Skeletal muscle tissue (tissue), 4 donors: ENCODE results near the gene RRN3. TPM values are rescaled to one million over a fixed set of nuclear protein-coding genes. Genes with fewer than 3 reads are reported as not detected.
"Not testable (repeated sequence)": the region's sequence is repeated elsewhere in the genome, so short reads cannot be mapped to it uniquely, and the experiment has no call there.

Experiments used
- H3K27ac ChIP-seq: one replicate; pipeline ENCODE4 v1.7.0; 2013; ENCODE audit warnings: mild to moderate bottlenecking, low read depth, low read length, inconsistent platforms
- H3K27me3 ChIP-seq, 3 donors: one replicate each; pipeline ENCODE4 v1.7.0; 2013; ENCODE audit warnings: low read length in 3 of 3; ENCODE audit not compliant: control insufficient read depth in 3 of 3, insufficient read depth in 3 of 3
- H3K36me3 ChIP-seq, 3 donors: one replicate each; pipeline ENCODE4 v1.7.0; 2013; ENCODE audit warnings: low read length in 3 of 3; ENCODE audit not compliant: control insufficient read depth in 3 of 3, insufficient read depth in 3 of 3
- H3K4me1 ChIP-seq, 3 donors: one replicate each; pipeline ENCODE4 v1.7.0; 2013; ENCODE audit warnings: low read length in 3 of 3, mild to moderate bottlenecking in 3 of 3; ENCODE audit not compliant: control insufficient read depth in 3 of 3, insufficient read depth in 3 of 3
- H3K4me3 ChIP-seq, 3 donors: one replicate each; pipeline ENCODE4 v1.7.0; 2013; ENCODE audit warnings: low read length in 3 of 3
- H3K9ac ChIP-seq, 3 donors: one replicate each; pipeline ENCODE4 v1.7.0; 2013; ENCODE audit warnings: low read length in 3 of 3, mild to moderate bottlenecking in 3 of 3, moderate library complexity in 2 of 3, low read depth in 1 of 3
- H3K9me3 ChIP-seq, 3 donors: one replicate each; pipeline ENCODE4 v1.7.0; 2013; ENCODE audit warnings: low read length in 3 of 3; ENCODE audit not compliant: control insufficient read depth in 3 of 3
- total RNA-seq: library from RNA; depleted of rRNA; stranded (reverse); fragments of >200 nt; gene quantifications from one replicate; pipeline ENCODE4 v1.2.3, GENCODE V29; 2014
- donor health status: Osteomylitis.

RRN3 gene
- total RNA-seq, 1 donor from 2014 or later: 26.6 TPM

DNA sequence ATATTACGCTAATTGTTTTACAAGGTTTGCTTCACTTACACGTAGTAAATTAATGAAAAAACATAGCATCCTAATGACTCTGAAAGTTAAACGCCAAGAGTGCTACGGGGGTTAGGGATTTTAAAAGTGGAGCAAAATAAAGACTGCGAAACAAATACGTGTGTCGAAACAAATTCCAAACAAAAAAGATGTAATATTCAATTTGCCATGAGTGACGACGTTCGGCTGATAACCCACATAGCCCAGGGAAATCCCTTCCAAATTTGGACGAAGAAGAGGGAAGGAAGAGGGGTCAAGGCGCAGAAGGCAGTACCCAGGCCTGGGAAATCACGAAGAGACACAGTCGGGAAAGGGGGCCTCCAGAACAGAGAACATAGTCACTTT is 509 bp downstream of the RRN3 start:
- not testable (repeated sequence) for H3K4me1 ChIP-seq, H3K27me3 ChIP-seq, H3K9me3 ChIP-seq, H3K36me3 ChIP-seq
- peak overlapping the region; percentile 88 to 90 (median 88) for H3K9ac ChIP-seq
- peak overlapping the region; percentile 83 for H3K27ac ChIP-seq
- H3K4me3 ChIP-seq: peak overlapping the region; percentile 89 to 92 (median 90)

DNA sequence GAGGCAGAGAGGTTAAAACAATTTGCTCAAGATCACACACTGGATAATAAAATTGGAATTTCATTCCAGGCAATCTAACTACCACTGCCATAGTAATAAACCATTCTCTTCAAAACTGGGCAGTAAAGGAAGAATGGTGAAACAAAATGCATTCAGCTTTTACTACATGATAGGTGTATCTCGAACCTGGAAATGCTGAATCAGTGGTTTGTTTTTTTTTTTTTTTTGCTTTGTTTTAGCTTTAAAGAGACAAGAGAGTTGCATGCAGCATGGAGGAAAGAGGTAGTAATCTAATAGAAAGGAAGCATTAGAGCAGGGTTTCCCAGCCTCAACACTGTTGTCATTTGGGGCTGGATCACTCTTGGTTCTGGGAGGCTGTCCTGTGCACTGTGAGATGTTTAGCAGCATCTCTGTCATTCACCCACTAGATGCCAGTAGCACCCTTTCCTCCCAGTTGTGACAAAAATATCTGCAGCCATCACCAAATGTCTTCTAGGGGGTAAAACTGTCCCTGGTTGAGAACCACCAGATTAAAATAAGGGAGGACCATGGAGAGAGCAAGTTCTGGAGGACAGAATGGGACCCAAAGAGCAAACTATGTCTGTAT is 3.3 kb downstream of the RRN3 start:
- H3K36me3 ChIP-seq, H3K9ac ChIP-seq, H3K27ac ChIP-seq, H3K4me1 ChIP-seq, H3K27me3 ChIP-seq, H3K4me3 ChIP-seq, H3K9me3 ChIP-seq: not testable (repeated sequence)

- H3K4me1 ChIP-seq, H3K9me3 ChIP-seq, H3K9ac ChIP-seq, H3K27me3 ChIP-seq, H3K4me3 ChIP-seq, H3K27ac ChIP-seq: not testable (repeated sequence)
- H3K36me3 ChIP-seq: peaks cover 0 to 15% (median 14%) of the 10 kb centered on the region in 3 donors
Observed at GRCh38 chr16:15082788-15083187, 11.3 kb downstream of the RRN3 start.

DNA sequence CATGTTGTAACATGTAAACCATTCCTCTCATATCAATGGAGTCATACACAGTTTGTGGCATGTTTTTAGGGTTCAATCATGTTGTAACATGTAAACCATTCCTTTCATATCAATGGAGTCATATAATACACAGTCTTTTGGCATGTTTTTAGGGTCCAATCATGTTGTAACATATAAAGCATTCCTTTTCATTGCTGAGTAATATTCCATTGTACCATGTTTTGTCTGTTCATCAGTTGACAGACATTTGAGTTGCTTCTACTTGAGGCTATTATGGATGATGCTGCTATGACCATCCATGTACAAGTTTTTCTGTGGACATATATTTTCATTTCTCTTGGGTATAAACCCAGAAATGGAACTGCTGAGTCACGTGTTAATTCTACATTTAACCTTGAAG is 13.2 kb downstream of the RRN3 start:
- peaks cover 4 to 22% (median 15%) of the 10 kb centered on the region in 3 donors for H3K36me3 ChIP-seq
- H3K4me1 ChIP-seq, H3K9me3 ChIP-seq, H3K27ac ChIP-seq, H3K9ac ChIP-seq, H3K4me3 ChIP-seq, H3K27me3 ChIP-seq: not testable (repeated sequence)

GRCh38 chr16:15076161-15076560 is 17.9 kb downstream of the RRN3 start:
- H3K9me3 ChIP-seq, H3K27me3 ChIP-seq, H3K27ac ChIP-seq, H3K4me1 ChIP-seq, H3K9ac ChIP-seq, H3K4me3 ChIP-seq: not testable (repeated sequence)
- peaks cover 26 to 40% (median 30%) of the 10 kb centered on the region in 3 donors for H3K36me3 ChIP-seq

DNA sequence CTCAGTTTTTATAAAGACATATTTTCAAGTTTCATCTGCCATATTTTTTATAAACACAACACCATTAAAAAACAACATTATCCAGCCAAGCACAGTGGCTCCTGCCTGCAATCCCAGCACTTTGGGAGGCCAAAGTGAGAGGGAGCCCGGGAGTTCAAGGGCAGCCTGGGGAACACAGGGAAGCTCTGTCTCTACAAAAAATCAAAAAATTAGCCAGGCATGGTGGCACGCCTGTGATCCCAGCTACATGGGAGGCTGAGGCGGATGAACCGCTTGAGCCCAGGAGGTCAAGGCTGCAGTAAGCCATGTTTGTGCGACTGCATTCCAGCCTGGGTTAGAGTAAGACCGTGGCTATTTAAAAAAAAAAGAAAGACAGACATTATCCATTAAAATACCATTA is 21.0 kb downstream of the RRN3 start:
- Histone ChIP-seq H3K27me3 (no peaks in the 10 kb centered on the region), H3K9ac (no peak overlapping the region), H3K27ac (no peak overlapping the region), H3K4me1 (no peaks in the 10 kb centered on the region), H3K4me3 (no peak overlapping the region), H3K9me3 (no peaks in the 10 kb centered on the region), H3K36me3 (peaks cover 28 to 51% (median 40%) of the 10 kb centered on the region in 3 donors)

DNA sequence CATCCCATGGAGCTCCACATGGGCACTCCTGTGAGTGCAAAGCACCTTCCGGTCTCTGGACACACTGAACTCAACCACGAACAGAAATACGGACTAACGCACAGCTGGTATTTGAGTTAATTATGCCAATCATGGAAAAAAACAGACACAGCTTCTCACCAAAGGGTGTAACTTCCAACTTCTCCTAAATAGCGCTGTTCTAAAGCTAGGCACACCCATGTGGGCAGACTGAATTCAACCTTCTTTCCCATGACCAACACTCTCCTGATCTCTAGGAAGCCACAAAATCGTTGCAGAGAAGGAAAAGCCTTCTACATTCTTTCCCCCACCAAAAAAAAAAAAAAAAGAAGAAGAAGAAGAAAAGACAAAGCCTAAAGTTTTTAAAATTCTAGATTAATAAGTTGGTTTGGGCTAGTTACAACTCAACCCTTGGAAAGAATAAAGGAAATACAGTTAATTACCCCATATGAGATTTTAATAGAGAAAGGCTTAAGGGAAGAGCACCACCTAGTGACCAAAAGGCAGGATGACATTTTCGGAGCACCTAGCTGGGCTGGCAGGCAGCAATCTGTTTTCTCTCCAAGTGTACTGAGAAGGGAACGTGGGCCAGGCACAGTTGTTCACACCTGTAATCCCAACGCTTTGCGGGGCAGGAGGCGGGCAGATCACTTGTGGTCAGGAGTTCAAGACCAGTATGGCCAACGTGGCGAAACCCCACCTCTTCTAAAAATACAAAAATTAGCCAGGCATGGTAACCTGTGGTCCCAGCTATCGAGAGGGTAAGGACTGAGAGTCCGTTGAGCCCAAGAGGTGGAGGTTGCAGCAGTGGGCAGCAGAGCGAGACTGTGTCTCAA is 21.9 kb downstream of the RRN3 start:
- H3K9me3 ChIP-seq, H3K27me3 ChIP-seq, H3K27ac ChIP-seq, H3K4me1 ChIP-seq, H3K4me3 ChIP-seq, H3K9ac ChIP-seq: not testable (repeated sequence)
- H3K36me3 ChIP-seq: peaks cover 28 to 51% (median 40%) of the 10 kb centered on the region in 3 donors

DNA sequence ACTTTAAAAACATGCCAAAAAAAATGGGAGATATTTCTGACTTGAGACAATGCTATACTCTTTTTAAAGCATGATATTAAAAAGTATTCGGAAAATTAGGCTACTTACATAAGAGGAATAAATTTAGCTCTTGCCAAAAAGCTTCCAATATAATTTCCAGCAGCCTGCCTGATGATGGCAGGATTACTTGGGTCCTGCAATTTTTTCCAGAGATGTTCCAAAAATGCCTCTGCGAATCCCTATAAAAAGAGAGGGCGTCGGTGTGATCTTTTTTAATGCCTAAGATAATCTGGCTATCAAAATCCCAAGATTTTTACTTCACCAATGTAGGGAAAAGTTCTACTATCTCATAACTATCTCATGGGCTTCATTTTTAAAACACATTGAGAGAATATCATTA is 23.1 kb downstream of the RRN3 start:
- not testable (repeated sequence) for H3K9me3 ChIP-seq, H3K4me3 ChIP-seq, H3K9ac ChIP-seq, H3K4me1 ChIP-seq, H3K27me3 ChIP-seq, H3K27ac ChIP-seq
- H3K36me3 ChIP-seq: peaks cover 29 to 45% (median 37%) of the 10 kb centered on the region in 3 donors

GRCh38 chr16:15066690-15067089 is 27.4 kb downstream of the RRN3 start:
- H3K9me3 ChIP-seq, H3K27ac ChIP-seq, H3K9ac ChIP-seq, H3K4me1 ChIP-seq, H3K27me3 ChIP-seq, H3K4me3 ChIP-seq: not testable (repeated sequence)
- H3K36me3 ChIP-seq: peaks cover 21 to 26% (median 23%) of the 10 kb centered on the region in 3 donors

DNA sequence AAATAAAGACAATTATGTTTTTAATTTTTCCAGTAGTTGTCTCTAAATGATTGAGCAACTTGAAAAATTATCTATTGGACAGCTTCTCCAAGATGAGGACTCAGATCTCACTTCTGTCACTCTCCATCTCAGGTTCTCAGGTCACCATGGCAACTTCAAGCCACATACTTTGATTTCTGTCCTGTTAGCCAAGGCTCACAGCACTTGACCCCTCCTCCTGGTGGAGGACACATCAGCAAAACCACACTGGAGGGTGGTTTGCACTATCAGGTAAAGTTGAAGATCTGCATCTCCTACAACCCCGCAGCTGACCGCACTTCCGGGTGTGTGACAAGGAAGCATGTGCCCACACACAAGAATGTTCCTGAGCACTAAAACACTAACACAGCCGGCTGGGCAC is 28.1 kb downstream of the RRN3 start:
- not testable (repeated sequence) for H3K4me1 ChIP-seq, H3K9me3 ChIP-seq
- H3K36me3 ChIP-seq: peaks cover 28 to 33% (median 30%) of the 10 kb centered on the region in 3 donors

More for the DNA sequence above, 28.1 kb downstream of the RRN3 start:
- not testable (repeated sequence) for H3K9ac ChIP-seq, H3K4me3 ChIP-seq, H3K27me3 ChIP-seq, H3K27ac ChIP-seq
